ENCODE data around the gene IZUMO1. TPM values are rescaled to one million over a fixed set of nuclear protein-coding genes. Genes with fewer than 3 reads are reported as not detected.

Gene IZUMO1
- total and polyA plus RNA-seq, 2 of the 13 experiments (the other 11 are each of a cell fraction or from before 2014, with no cell fraction given), result 0.07 to 0.22 TPM

DNA sequence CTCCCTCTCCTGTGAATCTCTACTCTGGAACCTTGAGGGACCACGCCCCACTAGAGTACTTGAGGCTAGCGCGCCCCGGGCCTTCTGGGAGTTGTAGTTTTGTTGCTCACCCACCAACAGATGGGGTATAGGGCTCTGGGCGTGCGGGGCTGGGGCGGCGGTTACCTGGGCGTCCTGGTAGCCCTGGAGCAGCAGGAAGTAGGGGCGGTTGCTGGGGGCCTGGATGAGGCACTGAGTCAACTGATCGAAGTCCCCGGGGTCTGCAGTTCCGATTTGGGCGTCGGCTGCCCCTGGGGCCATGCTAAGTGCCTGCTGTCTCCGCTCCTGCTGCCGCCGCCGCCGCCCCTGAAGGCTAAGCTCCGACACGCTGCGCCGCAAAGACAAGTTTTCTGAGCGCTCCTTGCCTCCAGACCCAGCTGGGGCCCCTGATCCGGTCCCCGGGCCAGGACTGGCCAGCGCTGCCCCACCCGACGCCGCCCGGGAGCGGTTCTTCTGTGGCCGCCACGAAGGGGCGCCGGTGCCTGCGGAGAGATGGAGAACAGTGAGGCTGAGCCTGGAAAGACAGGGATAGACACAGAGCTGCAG lies 11.6 kb downstream of the IZUMO1 start:
- Histone ChIP-seq H3K4me3 (replicated peaks in 1 of 3; ENCODE audit: insufficient read depth in 1 of 3, low read depth in 2 of 3, low read length in 3 of 3) (no peak overlapping the region), H3K4me1 (ENCODE audit: insufficient read depth, low read length) (peaks cover 19% of the 10 kb centered on the region), H4K20me1 (ENCODE audit: insufficient read depth, low read length) (no peaks in the 10 kb centered on the region), H3K36me3 (replicated peaks in 1 of 2; ENCODE audit: control insufficient read depth in 1 of 2, insufficient read depth in 2 of 2, low read length in 2 of 2) (no peaks in the 10 kb centered on the region), H3K79me2 (ENCODE audit: insufficient read depth, low read length) (no peaks in the 10 kb centered on the region), H3K27me3 (ENCODE audit: control insufficient read depth in 1 of 2, insufficient read depth in 2 of 2, low read length in 2 of 2) (no peaks in the 10 kb centered on the region), H3K27ac (ENCODE audit: extremely low read length, insufficient read depth, low read length) (no peak overlapping the region), H3K9ac (ENCODE audit: insufficient read depth, low read depth, low read length) (no peak overlapping the region), H3K4me2 (ENCODE audit: low read depth, low read length) (no peak overlapping the region), H2AFZ (ENCODE audit: low read length) (no peak overlapping the region), H3K9me3 (ENCODE audit: low read length) (no peaks in the 10 kb centered on the region)
- ATAC-seq (no peak), DNase-seq (ENCODE audit: low spot score) (no peak), FAIRE-seq (no peak)
- intact Hi-C loops (cut with micrococcal nuclease; ENCODE audit: unreplicated experiment) (no loop called here), in situ Hi-C loops (cut with HindIII; ENCODE audit: extremely low pct_ligation_motif_present, low pct_unique_long_range_greater_than_20kb) (no loop called here)
- ChIA-PET POLR2A (interaction anchor here (1.0 kb wide), 1 partner anchor 19 kb away, joined by 3 read pairs; no protein-coding TSS in a partner anchor), CTCF (ENCODE audit: low intra/inter-chr PET ratio, low total read pairs) (no interaction called here)
- no peak for TF ChIP-seq CBX5 (CRISPR knock-in tag; IDR thresholded peaks at IDR 0.05; ENCODE audit: borderline replicate concordance)
- no peak for TF ChIP-seq ZFP62 (CRISPR knock-in tag; IDR thresholded peaks at IDR 0.05)
- TF ChIP-seq MTERF4 (CRISPR knock-in tag; IDR thresholded peaks at IDR 0.05), result no peak
- no peak for TF ChIP-seq ZNF570 (CRISPR knock-in tag; IDR thresholded peaks at IDR 0.05; ENCODE audit: borderline replicate concordance)
- peak; percentile 53; the same call in 1 of the 2 replicates for TF ChIP-seq ZNF143 (CRISPR knock-in tag; IDR thresholded peaks at IDR 0.05)
- TF ChIP-seq, protein P1, sequence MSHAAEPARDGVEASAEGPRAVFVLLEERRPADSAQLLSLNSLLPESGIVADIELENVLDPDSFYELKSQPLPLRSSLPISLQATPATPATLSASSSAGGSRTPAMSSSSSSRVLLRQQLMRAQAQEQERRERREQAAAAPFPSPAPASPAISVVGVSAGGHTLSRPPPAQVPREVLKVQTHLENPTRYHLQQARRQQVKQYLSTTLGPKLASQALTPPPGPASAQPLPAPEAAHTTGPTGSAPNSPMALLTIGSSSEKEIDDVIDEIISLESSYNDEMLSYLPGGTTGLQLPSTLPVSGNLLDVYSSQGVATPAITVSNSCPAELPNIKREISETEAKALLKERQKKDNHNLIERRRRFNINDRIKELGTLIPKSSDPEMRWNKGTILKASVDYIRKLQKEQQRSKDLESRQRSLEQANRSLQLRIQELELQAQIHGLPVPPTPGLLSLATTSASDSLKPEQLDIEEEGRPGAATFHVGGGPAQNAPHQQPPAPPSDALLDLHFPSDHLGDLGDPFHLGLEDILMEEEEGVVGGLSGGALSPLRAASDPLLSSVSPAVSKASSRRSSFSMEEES (CRISPR knock-in tag; IDR thresholded peaks at IDR 0.05), result no peak
- TF ChIP-seq ZNF687 (CRISPR knock-in tag; IDR thresholded peaks at IDR 0.05), result no peak
- no peak for TF ChIP-seq ZNF556 (CRISPR knock-in tag; IDR thresholded peaks at IDR 0.05; ENCODE audit: borderline replicate concordance)
- no peak for TF ChIP-seq ZNF75D (CRISPR knock-in tag; IDR thresholded peaks at IDR 0.05; ENCODE audit: borderline replicate concordance)
- TF ChIP-seq, protein P2, sequence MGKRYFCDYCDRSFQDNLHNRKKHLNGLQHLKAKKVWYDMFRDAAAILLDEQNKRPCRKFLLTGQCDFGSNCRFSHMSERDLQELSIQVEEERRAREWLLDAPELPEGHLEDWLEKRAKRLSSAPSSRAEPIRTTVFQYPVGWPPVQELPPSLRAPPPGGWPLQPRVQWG (CRISPR knock-in tag; IDR thresholded peaks at IDR 0.05; ENCODE audit: borderline replicate concordance, low read depth), result no peak
- TF ChIP-seq THAP11 (CRISPR knock-in tag; IDR thresholded peaks at IDR 0.05), result peak; percentile 71
- no peak for TF ChIP-seq CERS6 (CRISPR knock-in tag; IDR thresholded peaks at IDR 0.05)
- TF ChIP-seq, protein P3, sequence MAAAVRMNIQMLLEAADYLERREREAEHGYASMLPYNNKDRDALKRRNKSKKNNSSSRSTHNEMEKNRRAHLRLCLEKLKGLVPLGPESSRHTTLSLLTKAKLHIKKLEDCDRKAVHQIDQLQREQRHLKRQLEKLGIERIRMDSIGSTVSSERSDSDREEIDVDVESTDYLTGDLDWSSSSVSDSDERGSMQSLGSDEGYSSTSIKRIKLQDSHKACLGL (CRISPR knock-in tag; IDR thresholded peaks at IDR 0.05), result no peak
- 85% methylated on average over 33 of the region's 38 CpGs for WGBS (ENCODE audit: low lambda C conversion rate)
- no TSS peak for BruUV-seq (replicated peaks)

Data from HepG2 (cell line).